GM18499 (cell line): ENCODE results near the gene ZBTB3.
"Not testable (repeated sequence)": the region's sequence is repeated elsewhere in the genome, so short reads cannot be mapped to it uniquely, and the experiment has no call there.

Experiments used
- ATAC-seq: cut with Tn5 transposase; IDR thresholded peaks from one replicate; pipeline ENCODE4 v1.9.1; 2021; ENCODE audit warnings: moderate number of reproducible peaks; ENCODE audit not compliant: insufficient read depth, unreplicated experiment

ZBTB3 gene

DNA sequence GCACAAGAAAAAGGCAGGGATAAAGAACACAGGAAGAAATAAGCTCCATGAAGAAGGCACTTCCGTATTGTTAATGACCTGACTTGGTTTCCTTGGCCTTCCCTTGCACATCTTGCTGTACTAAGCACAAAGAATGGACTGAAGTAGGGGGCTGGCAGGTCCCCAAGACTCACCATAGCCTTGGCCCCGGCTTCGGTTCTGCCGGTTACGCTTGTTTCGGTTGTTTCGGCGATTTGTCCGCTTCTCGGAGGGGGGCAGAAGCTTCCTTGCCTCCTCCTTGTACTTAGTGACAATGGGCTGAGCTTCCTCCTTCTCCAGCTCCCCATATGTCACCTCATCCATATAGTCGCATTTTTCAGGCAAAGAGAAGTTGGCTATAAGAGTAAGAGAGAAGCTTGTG, 37.1 kb downstream of the ZBTB3 start:
- no peak for ATAC-seq

DNA sequence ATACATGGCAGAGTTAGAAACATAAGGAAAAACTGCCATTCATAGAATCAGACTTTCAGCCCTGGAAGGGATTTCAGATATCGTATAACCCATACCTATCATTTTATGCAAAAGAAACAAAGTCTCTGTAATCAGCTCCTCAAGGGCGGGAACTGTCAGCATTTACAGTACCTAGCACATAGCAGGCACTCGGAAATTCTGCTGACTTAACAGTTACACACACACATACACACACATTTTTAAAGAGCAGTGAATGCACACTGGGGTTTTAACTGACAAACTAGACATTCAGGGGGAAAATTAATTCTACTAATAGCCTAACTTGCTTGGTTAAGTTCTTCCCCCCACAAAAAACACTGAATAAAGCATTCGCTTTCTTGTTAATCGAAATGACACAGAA, 37.8 kb downstream of the ZBTB3 start:
- ATAC-seq, result no peak

- ATAC-seq, result no peak
Observed at GRCh38 chr11:62715150-62716130, 38.5 kb downstream of the ZBTB3 start.

- no peak for ATAC-seq
Observed at GRCh38 chr11:62713343-62713742, 40.6 kb downstream of the ZBTB3 start.

GRCh38 chr11:62712861-62713260, 41.1 kb downstream of the ZBTB3 start:
- ATAC-seq, result no peak

GRCh38 chr11:62712276-62712812, 41.6 kb downstream of the ZBTB3 start:
- ATAC-seq, result no peak

GRCh38 chr11:62710001-62710345, 44.0 kb downstream of the ZBTB3 start:
- no peak for ATAC-seq

DNA sequence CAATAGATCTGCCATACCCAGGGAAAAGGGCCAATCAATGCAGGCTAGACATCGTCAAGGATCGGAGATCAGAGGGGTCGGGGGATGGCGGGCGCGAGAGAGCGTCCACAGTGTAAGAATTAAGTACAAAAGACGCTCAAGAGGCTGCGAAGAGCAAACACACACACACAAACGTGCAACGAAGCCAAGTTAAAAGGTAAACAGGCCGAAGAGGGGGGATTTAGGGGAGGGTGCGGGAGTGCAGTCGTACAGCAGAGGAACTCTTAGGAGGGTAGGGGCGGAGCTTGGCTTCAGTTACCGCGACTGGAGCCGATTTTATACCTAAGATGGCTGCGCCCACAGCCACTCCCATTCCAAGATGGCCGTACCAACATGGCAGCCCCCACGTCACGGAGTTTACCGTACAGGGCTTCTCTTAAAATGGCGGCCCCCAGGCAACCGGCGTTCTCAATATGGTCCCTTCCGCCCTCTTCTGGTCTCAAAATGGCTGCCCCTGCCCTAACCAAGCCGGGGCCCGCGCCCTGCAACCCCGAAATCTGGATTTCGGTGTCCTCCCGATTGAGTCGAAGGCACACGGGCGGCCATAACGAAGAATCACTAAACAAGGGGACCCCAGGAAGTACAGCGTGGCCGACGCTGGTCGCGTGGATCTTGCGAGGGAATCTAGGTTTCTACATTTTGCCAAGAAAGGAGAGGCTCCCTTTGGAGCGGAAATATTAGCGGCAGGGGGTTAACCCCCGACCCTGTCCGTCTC, 44.5 kb downstream of the ZBTB3 start:
- ATAC-seq, result peak; percentile 46

DNA sequence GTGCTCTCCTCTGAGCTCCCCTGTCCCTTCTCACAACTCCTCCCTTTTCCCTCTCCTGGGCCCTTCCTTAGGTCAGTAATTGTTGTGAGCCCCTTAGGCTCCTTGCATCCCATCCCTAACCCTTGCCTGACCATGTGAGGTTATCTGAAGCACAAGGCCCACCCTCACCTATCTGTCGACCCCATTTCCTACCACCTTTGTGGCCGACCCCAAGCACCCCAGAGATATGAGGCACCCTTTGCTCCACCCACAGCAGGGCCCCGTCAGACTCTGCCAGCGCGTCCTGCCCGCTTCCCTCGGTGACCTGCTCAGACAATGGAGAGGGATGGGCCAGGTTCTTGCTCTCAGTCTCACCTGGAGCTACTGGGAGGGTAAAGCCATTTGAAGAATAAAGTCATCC, 45.2 kb downstream of the ZBTB3 start:
- no peak for ATAC-seq

- no peak for ATAC-seq
Observed at GRCh38 chr11:62708392-62708791, 45.6 kb downstream of the ZBTB3 start.

GRCh38 chr11:62707277-62707861, 46.6 kb downstream of the ZBTB3 start, which contains the start of the genes BSCL2 and GNG3:
Gene BSCL2, minus strand, starts transcription at chr11:62707424. Its CDS starts 229 bp downstream, at chr11:62707195.
Gene GNG3, plus strand, starts transcription at chr11:62707676. Its CDS starts 620 bp downstream, at chr11:62708296.
- ATAC-seq, result no peak

DNA sequence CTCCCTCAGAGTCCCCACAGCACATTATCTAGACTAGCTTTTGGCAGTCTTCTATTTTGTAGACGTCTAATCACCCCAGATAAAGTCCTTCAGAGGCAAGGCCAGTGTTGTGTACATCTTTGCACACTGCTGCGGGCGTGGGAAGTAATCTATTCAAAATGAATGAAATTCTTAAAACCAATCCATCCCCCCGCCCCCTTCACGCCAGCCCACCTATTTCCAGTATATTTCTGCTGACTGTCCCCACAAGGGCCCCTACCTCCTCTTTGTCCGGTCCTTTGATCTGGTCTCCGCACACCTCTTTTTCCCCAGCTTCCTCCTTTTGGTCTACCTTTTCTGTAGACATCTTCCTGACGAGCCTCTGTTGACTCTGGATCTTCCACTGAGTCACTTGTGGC, 47.1 kb downstream of the ZBTB3 start:
- no peak for ATAC-seq

DNA sequence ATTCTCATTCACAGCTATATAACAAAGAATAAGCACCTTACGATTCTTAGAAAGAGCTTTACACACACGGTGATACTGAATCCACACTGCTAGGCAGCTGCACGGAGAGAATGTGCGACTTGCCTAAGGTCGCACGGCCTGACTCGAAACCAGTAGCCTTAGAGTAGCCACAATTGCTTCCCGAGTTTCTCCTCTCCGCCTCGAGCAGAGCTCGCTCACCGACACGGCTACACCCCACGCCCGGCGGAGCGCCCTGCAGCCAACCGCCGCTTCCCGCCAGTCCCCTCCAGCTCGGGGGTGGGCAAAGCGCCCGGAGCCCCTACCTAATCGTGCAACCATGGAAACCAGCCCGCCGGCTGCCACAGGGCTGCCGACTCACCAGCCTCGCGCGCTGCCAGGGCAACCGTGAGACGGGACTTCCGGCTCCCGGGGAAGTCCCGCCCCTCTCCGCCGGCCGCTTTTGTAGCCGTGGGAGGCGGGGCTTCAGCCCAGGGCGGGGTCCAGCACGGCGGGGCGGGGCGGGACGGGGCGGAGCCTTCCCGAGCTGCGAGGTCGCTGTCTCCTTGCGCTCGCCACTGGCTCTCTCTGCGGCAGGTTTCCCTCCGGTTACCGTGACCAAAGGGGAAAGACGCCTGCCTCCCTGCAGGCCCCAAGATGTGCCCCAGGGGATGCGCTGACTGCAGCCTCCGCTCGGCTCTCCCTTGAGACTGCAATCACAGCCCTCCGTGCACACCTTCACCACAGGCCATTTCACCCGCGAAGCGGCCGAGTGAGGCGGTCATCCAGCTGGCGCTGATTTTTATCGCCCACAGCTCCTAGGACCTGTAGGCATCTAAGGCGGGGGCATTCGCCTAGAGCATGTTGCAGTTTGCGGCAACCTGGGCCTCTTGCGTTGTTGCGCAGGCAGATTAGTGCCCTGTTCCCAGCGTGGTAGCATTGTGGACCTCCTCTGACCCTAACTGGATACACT, 47.8 kb downstream of the ZBTB3 start:
- no peak for ATAC-seq

GRCh38 chr11:62705413-62705812, 48.5 kb downstream of the ZBTB3 start:
- no peak for ATAC-seq

- ATAC-seq, result not testable (repeated sequence)
Observed at GRCh38 chr11:62703921-62704320, 50.0 kb downstream of the ZBTB3 start.

- ATAC-seq, result no peak
Observed at GRCh38 chr11:62702246-62702645, 51.7 kb downstream of the ZBTB3 start.
